CD14-positive monocyte (primary cell): ENCODE measurements around the gene TCEAL7. TPM values are rescaled to one million over a fixed set of nuclear protein-coding genes. Genes with fewer than 3 reads are reported as not detected.
A peak's percentile ranks its signal among the peaks of the same experiment; 100 is the strongest.

Experiments used
- DNase-seq, 3 donors: peaks; one replicate each; pipeline ENCODE4 v3.0.0-alpha.2; 2011 to 2022
- H2AFZ ChIP-seq: 2 replicates; pipeline ENCODE4 v1.6.0; 2012; ENCODE audit warnings: mild to moderate bottlenecking, low read depth, low read length, inconsistent platforms; ENCODE audit not compliant: insufficient read depth, poor library complexity, severe bottlenecking
- H3K27ac ChIP-seq, 2 donors: 1 replicate in 1 of 2; 2 replicates in 1 of 2; pipeline ENCODE4 v1.5.1; 2012 to 2013; ENCODE audit warnings: low read length in 2 of 2, control low read depth in 1 of 2, inconsistent platforms in 1 of 2, low read depth in 1 of 2, mild to moderate bottlenecking in 1 of 2
- H3K27me3 ChIP-seq, 2 donors: one replicate each; pipeline versions ENCODE4 v1.6.0 to v1.6.1; 2011 to 2013; ENCODE audit warnings: low read length in 2 of 2; ENCODE audit not compliant: control insufficient read depth in 2 of 2, insufficient read depth in 2 of 2
- H3K36me3 ChIP-seq, 2 donors: replicated peaks in 1 of 2; 1 replicate in 1 of 2; 2 replicates in 1 of 2; pipeline versions ENCODE4 v1.5.1 to v1.6.1; 2012 to 2013; ENCODE audit warnings: low read length in 2 of 2, control low read depth in 1 of 2, inconsistent platforms in 1 of 2, mild to moderate bottlenecking in 1 of 2; ENCODE audit not compliant: insufficient read depth in 2 of 2, control insufficient read depth in 1 of 2
- H3K4me1 ChIP-seq, 2 donors: 1 replicate in 1 of 2; 2 replicates in 1 of 2; pipeline versions ENCODE4 v1.5.1 to v1.6.1; 2012 to 2013; ENCODE audit warnings: low read length in 2 of 2, control low read depth in 1 of 2, inconsistent platforms in 1 of 2, mild to moderate bottlenecking in 1 of 2, moderate library complexity in 1 of 2; ENCODE audit not compliant: insufficient read depth in 2 of 2, control insufficient read depth in 1 of 2
- H3K4me2 ChIP-seq: replicated peaks from 2 replicates; pipeline ENCODE3; 2012; ENCODE audit warnings: low read length, moderate library complexity, mild to moderate bottlenecking; ENCODE audit not compliant: poor library complexity, severe bottlenecking; ENCODE audit errors: extremely low read depth
- H3K4me3 ChIP-seq, 3 experiments: fragments of 200-600 bp in 1 of 3; sonication (generic) in 1 of 3; replicated peaks in 1 of 3; 1 replicate in 2 of 3; 2 replicates in 1 of 3; pipeline ENCODE4 v1.5.1; 2011 to 2013; ENCODE audit warnings: low read length in 3 of 3, mild to moderate bottlenecking in 3 of 3, control low read depth in 2 of 3, low read depth in 2 of 3, inconsistent platforms in 1 of 3, moderate library complexity in 1 of 3
- H3K79me2 ChIP-seq: 2 replicates; pipeline ENCODE4 v1.6.0; 2012; ENCODE audit warnings: mild to moderate bottlenecking, control low read depth, inconsistent platforms, low read length, moderate library complexity; ENCODE audit not compliant: insufficient read depth
- H3K9ac ChIP-seq: 2 replicates; pipeline ENCODE4 v1.6.0; 2017; ENCODE audit warnings: low read length, mild to moderate bottlenecking; ENCODE audit not compliant: insufficient read depth, poor library complexity, severe bottlenecking
- H3K9me3 ChIP-seq, 2 donors: replicated peaks in 1 of 2; 1 replicate in 1 of 2; 2 replicates in 1 of 2; pipeline versions ENCODE4 v1.5.1 to v1.6.1; 2012 to 2013; ENCODE audit warnings: low read length in 2 of 2, control low read depth in 1 of 2; ENCODE audit not compliant: control insufficient read depth in 1 of 2, insufficient read depth in 1 of 2
- H4K20me1 ChIP-seq: 2 replicates; pipeline ENCODE4 v1.6.0; 2012; ENCODE audit warnings: mild to moderate bottlenecking, low read length, control low read depth, moderate library complexity; ENCODE audit not compliant: insufficient read depth
- H3K27ac Mint-ChIP-seq, 7 donors: one replicate each; pipeline ENCODE4 v1.8.0; 2020; ENCODE audit warnings: mild to moderate bottlenecking in 7 of 7, mixed read lengths in 7 of 7, moderate library complexity in 6 of 7, inconsistent platforms in 2 of 7
- H3K27me3 Mint-ChIP-seq, 3 donors: one replicate each; pipeline ENCODE4 v1.8.0; 2021 to 2022; ENCODE audit warnings: low read depth in 3 of 3, mild to moderate bottlenecking in 3 of 3, mixed read lengths in 3 of 3, moderate library complexity in 3 of 3, inconsistent platforms in 1 of 3
- H3K36me3 Mint-ChIP-seq, 2 donors: one replicate each; pipeline ENCODE4 v1.8.0; 2020; ENCODE audit warnings: mixed read lengths in 2 of 2, inconsistent platforms in 1 of 2, mild to moderate bottlenecking in 1 of 2
- H3K4me1 Mint-ChIP-seq: one replicate; pipeline ENCODE4 v1.8.0; 2020; ENCODE audit warnings: mild to moderate bottlenecking, mixed read lengths
- H3K4me3 Mint-ChIP-seq, 2 donors: one replicate each; pipeline ENCODE4 v1.8.0; 2020; ENCODE audit warnings: mild to moderate bottlenecking in 2 of 2, mixed read lengths in 2 of 2, moderate library complexity in 1 of 2
- H3K9me3 Mint-ChIP-seq, 7 donors: one replicate each; pipeline ENCODE4 v1.8.0; 2020 to 2022; ENCODE audit warnings: mixed read lengths in 7 of 7, mild to moderate bottlenecking in 6 of 7, moderate library complexity in 6 of 7, inconsistent platforms in 2 of 7
- WGBS: methylation state at CpG from one replicate; pipeline ENCODE4 v1.1.5; 2013; ENCODE audit warnings: missing lambda C conversion rate; ENCODE audit not compliant: insufficient coverage; 5-methylcytosine and 5-hydroxymethylcytosine counted together
- intact Hi-C, 2 donors: fragments of 100-400 bp; cut with micrococcal nuclease; formaldehyde crosslinking; loops; one replicate each; pipeline versions ENCODE4 v1.15.0 to v1.15.1; 2023
- polyA plus RNA-seq, 3 donors: library from polyadenylated mRNA; depleted of rRNA in 1 of 3; unstranded in 2 of 3; stranded (reverse) in 1 of 3; fragments of 300-500 nt in 2 of 3; fragments of >200 nt in 1 of 3; fragmentation: Illumina TruSeq in 2 of 3; gene quantifications; 1 replicate in 2 of 3; 2 replicates in 1 of 3; pipeline ENCODE4 v1.2.3, GENCODE V29; 2012 to 2021
- small RNA-seq: library from RNA; depleted of rRNA; stranded (forward); fragments of <200 nt; gene quantifications from one replicate; pipeline ENCODE3, GENCODE V24; 2012; ENCODE audit warnings: low read depth; ENCODE audit not compliant: insufficient read length
- TF ChIP-seq, protein P1 (sequence below): fragments of 200-600 bp; IDR thresholded peaks from one replicate; pipeline ENCODE4 v1.8.0; 2022; ENCODE audit warnings: antibody characterized with exemption, mild to moderate bottlenecking

TCEAL7 gene
- polyA plus RNA-seq, 3 donors: not detected

DNA sequence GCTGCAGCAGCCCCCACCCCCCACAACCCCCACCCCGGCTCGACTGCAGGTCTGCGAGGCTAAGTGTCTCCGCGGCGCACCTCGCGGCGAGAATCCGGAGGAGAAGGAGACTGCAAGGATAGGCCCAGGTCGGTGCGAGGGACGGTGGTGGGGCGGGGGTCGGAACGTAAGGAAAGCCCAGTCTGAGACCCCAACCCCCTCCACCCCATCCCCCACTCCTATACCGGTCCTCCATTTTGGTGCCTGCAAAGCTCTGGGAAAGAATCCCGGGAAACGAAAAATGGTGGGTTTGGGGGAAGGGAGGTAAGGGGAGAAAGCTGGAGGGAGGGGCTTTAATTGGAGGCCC lies 46.9 kb downstream of the TCEAL7 start:
- TF ChIP-seq, protein P1, sequence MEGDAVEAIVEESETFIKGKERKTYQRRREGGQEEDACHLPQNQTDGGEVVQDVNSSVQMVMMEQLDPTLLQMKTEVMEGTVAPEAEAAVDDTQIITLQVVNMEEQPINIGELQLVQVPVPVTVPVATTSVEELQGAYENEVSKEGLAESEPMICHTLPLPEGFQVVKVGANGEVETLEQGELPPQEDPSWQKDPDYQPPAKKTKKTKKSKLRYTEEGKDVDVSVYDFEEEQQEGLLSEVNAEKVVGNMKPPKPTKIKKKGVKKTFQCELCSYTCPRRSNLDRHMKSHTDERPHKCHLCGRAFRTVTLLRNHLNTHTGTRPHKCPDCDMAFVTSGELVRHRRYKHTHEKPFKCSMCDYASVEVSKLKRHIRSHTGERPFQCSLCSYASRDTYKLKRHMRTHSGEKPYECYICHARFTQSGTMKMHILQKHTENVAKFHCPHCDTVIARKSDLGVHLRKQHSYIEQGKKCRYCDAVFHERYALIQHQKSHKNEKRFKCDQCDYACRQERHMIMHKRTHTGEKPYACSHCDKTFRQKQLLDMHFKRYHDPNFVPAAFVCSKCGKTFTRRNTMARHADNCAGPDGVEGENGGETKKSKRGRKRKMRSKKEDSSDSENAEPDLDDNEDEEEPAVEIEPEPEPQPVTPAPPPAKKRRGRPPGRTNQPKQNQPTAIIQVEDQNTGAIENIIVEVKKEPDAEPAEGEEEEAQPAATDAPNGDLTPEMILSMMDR: no peak
- intact Hi-C loops: no loop called here
- Mint-ChIP-seq H3K27me3 (peaks cover 4 to 7% (median 4%) of the 10 kb centered on the region in 3 donors), H3K27ac (no peak overlapping the region), H3K4me1 (peaks cover 8% of the 10 kb centered on the region), H3K36me3 (no peaks in the 10 kb centered on the region), H3K9me3 (peaks cover 0 to 3% (median 0%) of the 10 kb centered on the region in 7 donors), H3K4me3 (peak overlapping the region; percentile 73 to 82)
- no peaks in the 10 kb centered on the region for H4K20me1 ChIP-seq
- H3K27me3 ChIP-seq: no peaks in the 10 kb centered on the region
- H3K79me2 ChIP-seq: no peaks in the 10 kb centered on the region
- no peaks in the 10 kb centered on the region for H3K9me3 ChIP-seq
- no peaks in the 10 kb centered on the region for H3K36me3 ChIP-seq
- peaks cover 3 to 8% of the 10 kb centered on the region in 2 donors for H3K4me1 ChIP-seq
- peak overlapping the region; percentile 56 for H2AFZ ChIP-seq
- no peak for DNase-seq
- peak overlapping the region; percentile 9 to 67 (median 14) for H3K4me3 ChIP-seq
- H3K27ac ChIP-seq: no peak overlapping the region
- no CpG with 5 or more reads among the region's 19 CpGs for WGBS
- H3K9ac ChIP-seq: no peak overlapping the region
- H3K4me2 ChIP-seq: peak overlapping the region; percentile 73

DNA sequence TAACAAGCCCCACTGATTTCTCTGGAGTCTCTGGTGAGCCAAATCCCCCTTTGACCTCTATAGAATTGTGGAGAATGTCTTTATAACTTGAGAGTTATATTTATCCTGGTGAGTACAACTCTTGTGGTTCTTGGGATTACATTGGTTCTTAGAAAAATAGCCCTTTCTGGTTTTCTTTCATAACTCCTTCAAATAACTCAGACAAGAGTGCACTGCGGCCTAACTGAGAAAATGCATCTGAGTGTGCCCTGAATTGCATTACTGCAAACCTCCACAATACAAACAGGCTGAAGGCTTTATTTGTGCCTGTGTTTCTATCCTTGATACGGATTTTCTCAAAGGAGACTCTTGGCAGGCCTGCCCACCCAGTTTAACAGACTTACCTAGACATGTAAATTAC lies 49.0 kb downstream of the TCEAL7 start:
- H3K4me2 ChIP-seq: no peak overlapping the region
- WGBS: no CpG with 5 or more reads among the region's 2 CpGs
- H3K36me3 ChIP-seq: no peaks in the 10 kb centered on the region
- H3K9ac ChIP-seq: no peak overlapping the region
- no peaks in the 10 kb centered on the region for H3K79me2 ChIP-seq
- Mint-ChIP-seq H3K36me3 (no peaks in the 10 kb centered on the region), H3K27me3 (peaks cover 4 to 7% (median 7%) of the 10 kb centered on the region in 3 donors), H3K9me3 (peaks cover 0 to 3% (median 2%) of the 10 kb centered on the region in 7 donors), H3K27ac (no peak overlapping the region), H3K4me3 (no peak overlapping the region), H3K4me1 (peaks cover 8% of the 10 kb centered on the region)
- H3K27me3 ChIP-seq: no peaks in the 10 kb centered on the region
- intact Hi-C loops: no loop called here
- H3K4me1 ChIP-seq: peaks cover 3 to 8% of the 10 kb centered on the region in 2 donors
- H3K9me3 ChIP-seq: no peaks in the 10 kb centered on the region
- TF ChIP-seq, protein P1: no peak
- H4K20me1 ChIP-seq: no peaks in the 10 kb centered on the region
- DNase-seq: no peak
- no peak overlapping the region for H2AFZ ChIP-seq
- no peak overlapping the region for H3K4me3 ChIP-seq
- H3K27ac ChIP-seq: no peak overlapping the region

Small RNA genes lying within 50 kb of the gene (small RNA-seq; reads per million reads assigned to genes)
- gene Z92846.1: not detected

Other genes starting within 250 kb of the TCEAL7 start
- not detected for gene NXF3, start 237.1 kb upstream of the TCEAL7 start, polyA plus RNA-seq
- 10 to 100 TPM; 17.6 to 33.5 (median 28.6) TPM for gene BEX4, start 115.1 kb upstream of the TCEAL7 start, polyA plus RNA-seq
- gene TCEAL8, start 75.1 kb upstream of the TCEAL7 start, polyA plus RNA-seq: 10 to 100 TPM in 2 of 3 donors, 1 to 10 TPM in 1; 7.0 to 33.7 (median 30.2) TPM
- gene TCEAL5, start 53.5 kb upstream of the TCEAL7 start, polyA plus RNA-seq: not detected
- under 1 TPM; 0.22 to 0.75 (median 0.66) TPM for gene BEX2, start 19.2 kb upstream of the TCEAL7 start, polyA plus RNA-seq
- 1 to 10 TPM in 1 of 3 donors, under 1 TPM in 2; 0.49 to 2.2 (median 0.49) TPM for gene TCEAL9, start 26.3 kb downstream of the TCEAL7 start, polyA plus RNA-seq
- 1 to 10 TPM in 2 of 3 donors, under 1 TPM in 1; 0.49 to 2.7 (median 2.0) TPM for gene BEX3, start 46.3 kb downstream of the TCEAL7 start, polyA plus RNA-seq
- not detected for gene RAB40A, start 189.2 kb downstream of the TCEAL7 start, polyA plus RNA-seq